CD4-positive, alpha-beta T cell treated with Interleukin-21 for 1 hour (primary cell): Measurements from ENCODE around the gene BNIP3.
"Not testable (repeated sequence)": the region's sequence is repeated elsewhere in the genome, so short reads cannot be mapped to it uniquely, and the experiment has no call there.

Source experiments
- DNase-seq: peaks from one replicate; pipeline ENCODE4 v3.0.0-alpha.2; 2020

The BNIP3 gene

DNA sequence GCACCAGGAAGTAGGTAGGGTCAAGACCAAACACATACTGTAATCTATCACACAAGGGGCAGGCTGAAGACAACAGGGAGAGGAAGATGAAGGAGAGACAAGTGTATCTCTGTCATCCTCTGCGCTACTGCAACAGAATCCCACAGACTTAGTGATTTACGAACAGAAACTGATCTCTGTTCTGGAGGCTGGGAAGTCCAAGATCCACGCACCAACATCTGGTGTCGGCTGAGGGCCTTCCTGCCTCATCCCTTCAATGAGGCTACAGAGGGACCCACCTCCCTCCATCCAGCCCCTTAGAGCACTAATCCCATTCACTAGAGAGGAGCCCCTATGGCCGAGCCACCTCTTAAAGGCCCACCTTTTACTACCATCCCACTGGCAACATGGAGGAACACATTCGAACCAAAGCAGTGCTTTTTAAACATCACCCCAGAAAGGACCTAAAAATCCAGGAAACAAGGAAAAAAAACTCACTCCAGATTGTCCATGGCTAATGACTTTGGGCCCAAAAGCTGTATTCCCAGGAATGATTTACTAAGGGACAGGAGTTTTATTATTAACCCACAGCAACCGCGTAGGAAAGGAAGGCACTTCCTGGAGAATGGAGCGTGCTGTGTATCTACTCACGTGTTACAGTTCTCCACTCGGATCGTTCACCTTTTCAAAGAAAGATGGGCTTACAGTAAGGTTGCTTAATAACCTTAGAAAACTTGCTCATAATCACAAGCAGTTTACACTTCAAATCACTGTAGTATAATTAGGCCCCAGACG, 4.2 kb downstream of the BNIP3 start:
- DNase-seq, result no peak

DNA sequence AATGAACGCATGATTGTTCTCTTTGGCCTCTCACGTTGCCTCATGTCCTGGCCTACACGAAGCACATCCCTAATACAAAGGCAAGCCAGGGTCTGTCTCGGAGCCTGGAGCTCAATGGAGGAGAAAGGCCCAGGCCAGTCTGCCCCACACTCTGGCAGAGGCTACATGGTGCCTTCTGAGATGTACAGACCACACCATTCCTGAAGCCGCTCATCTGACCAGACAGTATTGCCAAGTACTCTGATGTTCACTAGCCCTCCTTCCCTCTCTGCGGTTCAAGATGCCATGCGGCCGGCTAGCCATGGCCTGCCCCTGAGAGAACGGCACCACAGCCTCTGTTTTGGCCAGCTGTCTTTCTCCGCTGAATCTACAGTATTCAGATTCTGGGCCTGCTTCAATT, 5.9 kb downstream of the BNIP3 start:
- no peak for DNase-seq

DNA sequence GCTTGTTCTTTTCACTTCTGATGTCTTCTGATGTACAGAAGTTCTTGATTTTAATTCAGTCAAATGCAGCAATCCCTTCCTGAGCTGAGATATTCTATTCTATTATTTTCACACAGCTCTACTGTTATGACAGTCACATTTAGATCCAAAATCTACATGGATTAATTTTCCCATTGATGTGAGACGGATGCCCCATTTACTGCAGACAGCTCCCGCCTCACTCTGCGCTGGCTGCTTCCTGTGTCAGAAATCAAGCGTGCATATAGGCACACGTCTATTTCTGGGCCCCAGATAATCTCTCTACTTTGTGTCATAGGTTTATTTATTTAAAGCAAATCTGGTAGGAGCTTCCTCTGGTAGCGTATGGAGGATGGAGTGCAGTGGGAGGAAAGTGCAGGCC, 6.7 kb downstream of the BNIP3 start:
- no peak for DNase-seq

DNA sequence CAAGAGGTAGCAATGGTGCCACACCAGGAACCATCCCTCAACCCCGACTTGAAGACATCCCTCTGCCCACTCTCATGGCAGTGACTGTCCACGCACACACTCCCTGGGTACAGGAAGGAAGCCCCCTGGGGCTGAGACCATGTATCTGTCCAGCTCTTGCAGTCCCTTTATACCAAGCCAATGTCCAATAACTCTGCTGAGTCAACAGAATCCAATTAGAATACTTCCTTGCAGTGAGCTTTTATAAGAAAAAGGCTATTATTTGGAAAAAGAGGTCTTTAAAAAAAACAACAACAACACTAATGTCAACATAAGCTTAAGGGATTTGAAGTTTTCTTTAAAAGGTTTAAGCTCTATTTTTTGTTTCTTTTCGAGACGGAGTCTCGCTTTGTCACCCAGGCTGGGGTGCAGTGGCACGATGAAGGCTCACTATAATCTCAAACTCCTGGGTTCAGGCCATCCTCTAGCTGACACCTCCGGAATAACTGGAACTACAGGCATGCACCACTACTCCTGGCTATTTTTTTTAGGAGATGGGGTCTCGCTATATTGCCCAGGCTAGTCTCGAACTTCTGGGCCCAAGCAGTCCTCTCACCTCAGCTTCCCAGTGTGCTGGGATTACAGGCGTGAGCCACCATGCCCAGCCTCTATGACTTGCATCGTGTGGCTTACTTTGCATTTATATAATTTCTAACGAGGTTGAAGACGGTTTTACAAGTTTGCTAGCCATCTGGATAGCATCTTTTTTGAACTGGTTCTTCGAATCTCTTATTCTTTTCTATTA, 7.5 kb downstream of the BNIP3 start:
- no peak for DNase-seq

DNA sequence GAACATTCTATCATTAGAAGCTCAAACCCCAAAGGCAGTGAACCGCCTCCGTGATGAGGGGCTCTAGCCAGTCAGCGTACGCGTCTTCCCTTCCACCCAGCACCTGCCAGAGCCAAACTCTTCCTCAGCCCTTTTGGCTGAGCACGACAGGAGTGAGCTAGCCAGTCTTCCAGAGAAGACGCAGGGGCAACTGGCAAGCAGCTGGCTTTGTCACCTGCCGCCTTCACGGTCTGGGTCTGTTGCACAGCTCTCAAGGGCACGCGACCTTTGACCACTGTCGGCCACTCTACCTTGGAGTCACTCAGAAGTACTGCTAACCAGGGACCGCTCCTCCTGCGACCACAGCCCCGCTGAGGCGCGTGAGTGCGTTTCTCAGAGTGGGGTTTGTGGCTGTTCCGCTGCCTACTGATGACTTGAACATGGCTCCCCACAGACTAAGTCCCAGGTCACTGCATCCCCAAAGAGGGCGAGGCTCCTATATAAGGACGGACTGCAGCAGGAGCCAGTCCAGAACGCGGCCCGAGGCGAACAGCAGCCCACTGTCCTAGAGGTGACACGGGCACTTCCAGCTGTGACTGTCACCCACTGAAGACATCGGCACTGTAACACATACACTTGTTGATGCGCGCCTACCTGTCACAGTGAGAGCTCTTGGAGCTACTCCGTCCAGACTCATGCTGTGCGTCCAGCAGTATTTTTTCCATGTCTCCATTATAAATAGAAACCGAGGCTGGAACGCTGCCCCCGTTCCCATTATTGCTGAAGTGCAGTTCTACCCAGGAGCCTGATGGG, 8.4 kb downstream of the BNIP3 start:
- DNase-seq, result peak; percentile 12

DNA sequence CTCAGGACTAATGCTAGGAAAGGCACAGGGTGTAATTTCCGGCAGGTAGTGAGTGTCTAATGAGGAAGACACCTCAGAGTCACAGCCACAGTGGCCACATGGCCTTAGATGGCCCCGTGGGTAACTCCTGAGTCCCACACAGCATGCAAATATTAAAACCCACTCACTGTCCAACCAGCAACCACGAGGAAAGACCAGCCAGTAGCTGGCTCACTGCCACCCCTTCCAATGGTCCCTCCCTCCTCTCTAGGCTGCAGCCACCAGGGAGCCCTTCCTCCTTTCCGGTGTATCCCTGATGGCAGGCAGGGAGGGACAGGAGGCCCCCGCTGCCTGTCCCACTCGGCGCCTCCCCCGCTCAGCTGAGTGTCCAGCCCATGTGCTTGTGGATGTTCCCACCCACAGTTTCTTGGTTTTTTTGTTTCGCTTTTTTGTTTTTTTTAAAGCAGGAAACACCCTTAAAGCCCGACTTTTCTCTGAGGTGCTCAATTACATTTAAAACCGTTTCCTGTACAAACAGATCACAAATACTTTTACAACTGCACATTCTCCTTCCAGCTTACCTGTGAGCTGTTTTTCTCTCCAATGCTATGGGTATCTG, 9.2 kb downstream of the BNIP3 start:
- DNase-seq, result peak; percentile 58

DNA sequence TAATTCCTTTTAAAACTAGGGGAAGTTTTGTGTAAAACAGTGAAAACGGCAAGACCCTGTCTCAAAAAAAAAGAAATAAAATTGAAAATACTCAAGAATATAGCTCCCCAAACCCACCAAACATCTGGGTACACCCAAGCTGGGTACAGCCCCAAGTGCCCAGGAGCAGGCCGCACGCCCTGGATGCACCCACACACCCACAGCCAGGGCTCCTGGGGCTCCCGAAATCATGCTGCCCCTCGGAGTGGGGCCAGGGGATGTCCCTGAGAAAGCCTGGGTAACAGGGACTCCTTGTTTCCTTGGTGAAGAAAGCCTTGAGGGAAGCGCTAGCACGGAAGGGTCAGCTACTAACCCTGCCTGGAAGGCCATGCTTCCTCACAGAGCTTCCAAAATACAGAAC, 10.1 kb downstream of the BNIP3 start:
- no peak for DNase-seq

DNA sequence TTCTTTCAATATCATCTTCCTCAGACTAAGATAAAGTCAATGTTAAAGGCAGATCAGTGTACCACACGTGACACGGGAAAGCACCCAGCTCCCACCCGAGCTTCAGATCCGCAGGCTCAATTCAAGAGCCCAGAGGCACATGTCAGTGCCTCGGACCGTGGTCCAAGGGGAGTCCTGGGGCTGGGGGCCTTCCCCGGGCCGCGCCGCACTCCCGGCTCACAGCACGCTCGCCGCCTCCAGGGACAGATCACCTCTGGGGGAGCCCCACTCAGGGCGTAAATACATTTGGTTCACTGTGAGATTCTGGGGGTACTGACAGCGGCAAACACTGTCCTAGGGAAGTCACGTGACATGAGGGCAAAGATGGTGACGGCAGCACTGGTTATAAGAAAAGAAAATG, 10.8 kb downstream of the BNIP3 start:
- DNase-seq, result no peak

DNA sequence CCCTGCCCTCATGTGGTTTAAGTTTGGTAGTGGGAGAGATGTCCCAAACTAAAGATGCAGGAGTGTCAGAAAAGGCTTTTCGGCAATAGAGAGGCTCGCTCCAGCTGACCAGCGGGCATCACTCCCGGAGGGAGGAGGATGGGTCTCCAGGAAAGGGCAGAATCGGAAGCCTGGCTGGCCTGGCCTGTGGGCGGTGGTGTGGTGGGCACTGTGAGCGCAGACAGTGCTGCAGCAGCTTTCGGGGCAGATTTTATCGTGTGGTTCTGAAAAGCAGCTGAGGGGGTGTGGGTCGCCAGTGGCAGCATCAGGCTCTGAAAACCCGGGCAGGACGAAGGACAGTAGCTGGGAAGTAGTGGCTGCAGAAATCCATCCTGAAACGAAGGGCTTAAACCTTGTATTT, 12.8 kb downstream of the BNIP3 start:
- DNase-seq, result no peak

DNA sequence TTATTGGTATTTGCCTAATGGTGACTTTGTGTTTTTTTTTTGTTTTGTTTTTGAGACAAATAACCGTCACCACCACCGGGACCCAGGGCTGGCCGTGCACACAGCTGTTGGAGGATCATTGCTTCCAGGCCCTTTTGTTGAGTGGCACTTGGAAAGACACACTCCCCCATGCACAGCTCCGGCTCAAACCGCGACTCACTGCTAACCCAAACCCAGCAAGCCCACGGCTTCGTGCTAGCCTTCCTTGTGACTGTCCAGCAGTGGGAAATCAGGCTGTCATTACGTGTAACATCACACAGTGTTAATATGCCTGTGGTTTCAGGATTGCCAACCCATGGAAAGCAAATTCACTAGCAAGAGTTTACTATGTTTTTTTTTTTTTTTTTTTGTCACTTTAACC, 17.4 kb downstream of the BNIP3 start:
- DNase-seq, result no peak

DNA sequence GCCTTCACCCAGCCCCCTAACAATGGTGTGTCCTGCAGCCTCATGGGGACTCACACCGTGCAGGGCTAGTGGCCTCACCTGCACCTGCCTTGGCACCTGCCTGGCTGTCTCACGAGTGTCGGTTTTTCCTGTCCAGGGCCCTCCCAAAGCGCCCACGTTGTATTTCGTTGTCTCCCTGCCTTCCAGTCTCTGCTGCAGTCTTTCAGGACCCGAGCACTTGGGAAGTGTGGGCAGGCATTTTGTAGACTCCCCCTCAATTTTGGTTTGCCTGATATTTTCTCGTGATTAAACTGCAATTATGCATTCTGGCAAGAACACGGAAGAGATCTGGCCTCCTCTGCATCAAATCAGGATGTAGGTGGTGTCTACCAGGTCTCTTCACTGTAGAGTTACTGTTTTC, 17.9 kb downstream of the BNIP3 start:
- DNase-seq, result no peak

DNA sequence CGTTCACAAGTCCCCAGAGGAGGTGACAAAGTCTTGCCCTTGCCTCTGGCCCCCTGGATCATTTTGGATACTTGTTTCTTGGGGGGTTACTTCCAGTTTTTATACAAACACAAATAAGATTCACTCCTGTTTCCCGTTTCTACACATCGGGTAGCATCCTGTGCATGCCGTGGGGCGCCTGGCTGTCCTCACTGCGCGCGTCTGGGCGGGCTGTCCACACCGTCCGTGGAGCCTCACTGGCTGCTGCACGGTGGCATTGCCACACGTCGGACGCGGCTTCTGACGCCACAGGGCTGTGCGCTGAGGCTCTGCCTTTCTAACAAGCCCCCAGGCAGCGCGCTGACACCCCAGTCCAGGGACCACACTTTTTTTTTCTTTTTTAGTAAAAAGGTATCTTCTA, 18.4 kb downstream of the BNIP3 start:
- DNase-seq, result no peak

DNA sequence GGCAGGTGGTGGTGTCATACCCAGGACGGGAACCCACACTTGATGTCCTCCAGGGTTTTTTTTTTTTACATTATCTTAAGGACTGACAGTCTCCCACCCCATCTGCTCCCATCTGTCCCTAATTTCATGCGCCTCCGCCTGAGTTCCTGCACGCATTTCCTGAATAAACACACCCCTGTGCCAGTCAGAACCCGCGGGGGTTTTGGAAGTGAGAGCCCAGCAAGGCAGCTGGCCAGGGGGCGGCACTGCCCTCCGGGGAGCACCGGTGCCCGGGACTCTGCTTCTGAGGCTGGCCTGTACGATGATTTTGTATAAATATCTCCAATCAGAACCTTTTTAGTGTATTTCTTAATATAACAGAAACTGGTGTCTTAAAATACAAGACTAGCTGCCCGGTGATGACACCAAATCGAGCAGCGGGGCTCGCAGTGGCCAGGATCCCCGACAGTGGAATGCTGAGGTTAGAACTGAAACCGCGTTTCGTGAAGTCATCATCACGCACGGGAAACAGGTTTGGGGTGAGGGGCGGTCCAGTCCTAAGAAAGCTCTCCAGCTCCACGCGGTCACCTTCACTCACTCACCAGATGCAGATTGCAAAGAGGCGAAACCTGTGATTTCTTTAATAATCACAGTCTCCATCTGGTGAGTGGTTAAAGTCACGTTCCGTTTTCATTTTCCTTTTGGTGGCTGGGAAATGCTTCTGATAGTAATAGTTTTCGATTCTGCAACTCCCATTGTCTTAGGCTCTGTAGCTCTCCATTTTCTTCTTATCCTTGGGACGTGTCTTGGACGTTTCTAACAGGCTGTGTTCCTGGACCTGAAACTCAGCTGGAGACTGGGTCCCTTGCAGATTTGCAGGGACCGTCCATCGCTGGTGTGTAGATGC, 19.7 kb downstream of the BNIP3 start:
- no peak for DNase-seq

DNA sequence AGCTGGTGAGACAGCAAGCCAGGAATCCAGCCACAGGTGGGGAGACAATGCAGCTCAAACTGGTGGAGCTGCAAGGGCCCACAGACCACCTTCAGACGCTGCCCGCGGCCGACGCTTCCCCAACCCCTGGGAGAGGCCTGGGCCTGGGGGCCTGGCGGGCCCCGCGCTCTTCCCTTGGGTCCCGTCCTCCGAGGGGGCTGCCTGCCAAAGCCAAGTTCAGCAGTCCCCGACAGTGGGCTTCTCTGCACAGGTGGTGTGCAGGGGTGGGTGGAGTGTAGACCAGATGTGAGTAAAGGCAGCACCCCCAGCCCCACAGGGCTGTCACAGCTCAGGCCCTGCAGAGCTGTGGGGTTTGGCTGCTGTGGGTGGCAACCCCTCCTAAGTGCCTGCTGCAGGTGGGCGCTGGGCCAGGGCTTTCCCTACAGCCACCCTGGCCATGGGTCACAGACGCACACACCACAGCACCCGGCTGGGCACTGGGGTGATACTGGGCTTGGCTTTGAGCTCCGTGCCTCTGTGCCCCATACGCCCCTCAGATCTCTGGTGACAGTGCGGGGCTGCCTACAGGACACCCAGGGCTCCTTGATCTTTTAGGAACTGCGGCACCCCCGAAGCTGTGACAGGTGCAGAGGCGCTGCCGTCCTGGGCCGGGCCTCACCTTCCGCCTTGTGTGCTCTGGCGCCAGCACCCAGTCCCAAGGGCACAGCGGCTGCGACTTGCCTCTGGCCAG, 20.5 kb downstream of the BNIP3 start:
- DNase-seq, result no peak

DNA sequence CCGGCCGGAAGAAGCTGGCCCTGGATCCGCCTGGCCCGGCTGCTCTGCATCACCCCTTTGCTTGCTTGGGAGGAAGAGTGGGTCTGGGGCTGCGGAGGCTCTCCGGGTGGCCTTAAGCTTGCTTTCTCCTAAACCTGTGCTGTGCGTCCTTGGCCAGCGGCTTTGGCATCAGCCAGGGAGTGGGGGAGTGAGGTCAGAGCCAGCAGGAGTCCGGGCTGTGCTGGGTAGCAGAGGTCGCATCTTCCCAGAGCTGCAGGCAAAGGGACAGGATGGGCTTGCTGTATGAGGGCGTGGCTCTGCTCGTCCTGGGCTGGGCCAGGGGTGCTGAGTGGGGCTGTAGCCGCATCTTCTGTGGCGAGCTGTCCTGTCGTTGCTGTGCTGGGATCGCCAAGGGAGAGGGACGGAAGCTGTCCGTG, 21.1 kb downstream of the BNIP3 start:
- DNase-seq, result no peak

DNA sequence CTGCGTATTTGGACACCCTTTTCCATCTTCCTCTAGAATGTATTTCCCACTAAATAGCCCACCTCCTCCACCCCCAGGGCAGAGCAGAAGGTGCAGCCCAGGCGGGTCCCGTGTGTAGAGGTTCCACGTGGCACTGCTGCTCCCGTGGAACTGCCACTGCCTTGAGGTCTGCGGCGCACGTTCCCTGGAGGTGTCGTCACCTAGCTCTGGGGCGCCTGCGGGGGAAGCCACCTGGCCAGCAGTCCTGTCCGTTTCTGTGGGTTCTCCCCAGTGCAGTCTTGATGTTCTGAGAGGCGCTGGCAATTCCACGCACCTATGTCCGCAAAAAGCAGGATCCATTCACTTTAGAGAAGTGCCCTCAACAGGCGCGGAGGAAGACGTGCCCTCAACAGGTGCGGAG, 21.9 kb downstream of the BNIP3 start:
- no peak for DNase-seq

DNA sequence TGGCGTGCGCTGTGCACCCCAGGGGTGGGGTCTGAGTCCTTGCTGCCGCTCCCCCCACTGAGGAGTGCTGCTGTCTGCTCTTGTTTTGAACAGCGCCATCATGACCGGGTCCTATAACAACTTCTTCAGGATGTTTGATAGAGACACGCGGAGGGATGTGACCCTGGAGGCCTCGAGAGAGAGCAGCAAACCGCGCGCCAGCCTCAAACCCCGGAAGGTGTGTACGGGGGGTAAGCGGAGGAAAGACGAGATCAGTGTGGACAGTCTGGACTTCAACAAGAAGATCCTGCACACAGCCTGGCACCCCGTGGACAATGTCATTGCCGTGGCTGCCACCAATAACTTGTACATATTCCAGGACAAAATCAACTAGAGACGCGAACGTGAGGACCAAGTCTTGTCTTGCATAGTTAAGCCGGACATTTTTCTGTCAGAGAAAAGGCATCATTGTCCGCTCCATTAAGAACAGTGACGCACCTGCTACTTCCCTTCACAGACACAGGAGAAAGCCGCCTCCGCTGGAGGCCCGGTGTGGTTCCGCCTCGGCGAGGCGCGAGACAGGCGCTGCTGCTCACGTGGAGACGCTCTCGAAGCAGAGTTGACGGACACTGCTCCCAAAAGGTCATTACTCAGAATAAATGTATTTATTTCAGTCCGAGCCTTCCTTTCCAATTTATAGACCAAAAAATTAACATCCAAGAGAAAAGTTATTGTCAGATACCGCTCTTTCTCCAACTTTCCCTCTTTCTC, 26.0 kb downstream of the BNIP3 start:
- no peak for DNase-seq

DNA sequence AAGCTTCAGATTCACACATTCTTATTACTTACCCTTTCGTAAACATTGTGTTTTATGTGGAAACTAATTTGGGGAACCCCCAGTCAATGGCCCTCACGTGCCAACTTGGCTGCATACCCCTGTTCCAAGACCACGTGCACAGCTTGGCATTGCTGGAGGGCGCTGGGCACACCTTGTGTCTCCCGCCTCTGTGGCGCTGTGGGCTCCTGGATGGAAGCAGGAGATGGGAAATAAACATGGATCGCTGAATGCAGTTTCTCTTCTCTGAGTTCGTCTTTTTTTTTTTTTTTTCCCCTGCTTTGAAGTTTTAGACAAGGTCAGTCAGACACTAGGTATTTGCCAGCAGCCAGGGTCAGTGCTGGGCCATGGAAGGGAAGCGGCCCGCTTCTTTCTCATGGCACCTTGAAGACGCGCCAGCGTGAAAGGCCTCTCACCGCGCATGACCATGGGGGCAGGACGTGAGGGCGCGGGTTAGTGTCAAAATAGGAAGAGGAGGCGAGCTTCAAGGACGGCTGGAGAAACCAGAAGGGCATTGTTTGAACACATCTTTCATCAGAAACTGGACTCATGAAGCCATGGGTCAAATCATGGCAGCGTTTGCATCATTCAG, 27.3 kb downstream of the BNIP3 start:
- DNase-seq, result no peak

DNA sequence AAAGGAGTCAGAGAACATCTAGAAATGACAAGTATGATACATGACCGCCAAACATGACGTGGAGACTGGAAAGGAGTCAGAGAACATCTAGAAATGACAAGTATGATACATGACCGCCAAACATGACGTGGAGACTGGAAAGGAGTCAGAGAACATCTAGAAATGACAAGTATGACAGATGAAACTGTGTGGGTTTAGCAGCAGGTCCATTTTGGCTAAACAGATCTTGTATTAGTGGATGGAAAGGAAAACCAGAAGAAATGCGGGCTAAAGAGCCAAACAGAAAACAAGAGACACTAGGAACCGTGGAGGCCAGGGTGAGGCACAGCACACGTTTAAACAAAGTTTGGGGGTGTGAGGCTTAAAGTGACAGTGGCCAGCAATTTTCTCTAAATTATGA, 31.8 kb downstream of the BNIP3 start:
- not testable (repeated sequence) for DNase-seq
